Mesenchymal stem cell (in vitro differentiated cells and primary cell): ENCODE results near the gene MRPL55.

Experiments used
- DNase-seq: peaks from one replicate; pipeline ENCODE4 v3.0.0-alpha.2; 2013
- H2AFZ ChIP-seq: one replicate; pipeline ENCODE4 v1.6.1; 2013; ENCODE audit warnings: low read depth, mild to moderate bottlenecking, control low read depth, inconsistent platforms, low read length, moderate library complexity
- H2AK5ac ChIP-seq: 2 replicates; pipeline ENCODE4 v1.6.1; 2013; ENCODE audit warnings: low read length, moderate library complexity, mild to moderate bottlenecking, inconsistent platforms; ENCODE audit not compliant: severe bottlenecking
- H2BK120ac ChIP-seq: one replicate; pipeline ENCODE4 v1.6.1; 2013; ENCODE audit warnings: low read depth, mild to moderate bottlenecking, inconsistent platforms, low read length, moderate library complexity
- H2BK12ac ChIP-seq, 2 experiments: one replicate each; pipeline ENCODE4 v1.6.1; 2013; ENCODE audit warnings: inconsistent platforms in 2 of 2, low read length in 2 of 2, mild to moderate bottlenecking in 2 of 2, moderate library complexity in 2 of 2, control low read depth in 1 of 2
- H2BK15ac ChIP-seq: one replicate; pipeline ENCODE4 v1.6.1; 2013; ENCODE audit warnings: mild to moderate bottlenecking, low read depth, inconsistent platforms; ENCODE audit not compliant: poor library complexity, severe bottlenecking
- H2BK5ac ChIP-seq: 2 replicates; pipeline ENCODE4 v1.6.1; 2013; ENCODE audit warnings: low read depth, mild to moderate bottlenecking, low read length, control low read depth, inconsistent platforms; ENCODE audit not compliant: poor library complexity, severe bottlenecking
- H3K14ac ChIP-seq, 2 experiments: one replicate each; pipeline ENCODE4 v1.6.1; 2013; ENCODE audit warnings: inconsistent platforms in 2 of 2, low read length in 2 of 2, control low read depth in 1 of 2, mild to moderate bottlenecking in 1 of 2, moderate library complexity in 1 of 2
- H3K18ac ChIP-seq, 2 experiments: one replicate each; pipeline ENCODE4 v1.6.1; 2013; ENCODE audit warnings: inconsistent platforms in 2 of 2, low read length in 2 of 2, control low read depth in 1 of 2, low read depth in 1 of 2, mild to moderate bottlenecking in 1 of 2
- H3K23ac ChIP-seq, 2 experiments: one replicate each; pipeline ENCODE4 v1.6.1; 2013; ENCODE audit warnings: inconsistent platforms in 2 of 2, low read length in 2 of 2, mild to moderate bottlenecking in 2 of 2, moderate library complexity in 2 of 2, control low read depth in 1 of 2
- H3K27ac ChIP-seq: 2 replicates; pipeline ENCODE4 v1.5.1; 2013; ENCODE audit warnings: mild to moderate bottlenecking, moderate library complexity, low read length, control low read depth, inconsistent platforms; ENCODE audit not compliant: poor library complexity, severe bottlenecking
- H3K27me3 ChIP-seq, 2 experiments: 2 replicates each; pipeline versions ENCODE4 v1.6.1 to v1.7.0; 2013; ENCODE audit warnings: low read length in 2 of 2, mild to moderate bottlenecking in 2 of 2, moderate library complexity in 2 of 2, control low read depth in 1 of 2, inconsistent platforms in 1 of 2; ENCODE audit not compliant: control insufficient read depth in 1 of 2, insufficient read depth in 1 of 2
- H3K36me3 ChIP-seq, 2 experiments: 2 replicates each; pipeline versions ENCODE4 v1.6.1 to v1.7.0; 2013; ENCODE audit warnings: low read length in 2 of 2, control low read depth in 1 of 2, inconsistent platforms in 1 of 2, low read depth in 1 of 2, mild to moderate bottlenecking in 1 of 2; ENCODE audit not compliant: insufficient read depth in 2 of 2, control insufficient read depth in 1 of 2
- H3K4ac ChIP-seq, 2 experiments: one replicate each; pipeline ENCODE4 v1.6.1; 2013; ENCODE audit warnings: inconsistent platforms in 2 of 2, low read length in 2 of 2, mild to moderate bottlenecking in 2 of 2, moderate library complexity in 2 of 2, control low read depth in 1 of 2, low read depth in 1 of 2
- H3K4me1 ChIP-seq: 2 replicates; pipeline ENCODE4 v1.6.1; 2013; ENCODE audit warnings: low read depth, low read length, control low read depth; ENCODE audit not compliant: control insufficient read depth, insufficient read depth
- H3K4me2 ChIP-seq: 2 replicates; pipeline ENCODE4 v1.6.1; 2013; ENCODE audit warnings: low read length, mild to moderate bottlenecking, inconsistent platforms; ENCODE audit not compliant: poor library complexity, severe bottlenecking
- H3K4me3 ChIP-seq, 2 experiments: 2 replicates each; pipeline versions ENCODE4 v1.5.1 to v1.7.0; 2013; ENCODE audit warnings: low read length in 2 of 2, mild to moderate bottlenecking in 2 of 2, control low read depth in 1 of 2, low read depth in 1 of 2; ENCODE audit not compliant: insufficient read depth in 1 of 2
- H3K79me1 ChIP-seq: replicated peaks from 2 replicates; pipeline ENCODE4 v1.6.1; 2013; ENCODE audit warnings: mild to moderate bottlenecking, control low read depth, low read length, inconsistent platforms; ENCODE audit not compliant: poor library complexity, severe bottlenecking
- H3K9ac ChIP-seq: 2 replicates; pipeline ENCODE4 v1.7.0; 2013; ENCODE audit warnings: mild to moderate bottlenecking, low read length, moderate library complexity
- H3K9me3 ChIP-seq: 2 replicates; pipeline ENCODE4 v1.7.0; 2013; ENCODE audit warnings: mild to moderate bottlenecking, low read length; ENCODE audit not compliant: control insufficient read depth
- H4K8ac ChIP-seq: one replicate; pipeline ENCODE4 v1.6.1; 2013; ENCODE audit warnings: inconsistent platforms, mild to moderate bottlenecking, low read length, moderate library complexity
- H4K91ac ChIP-seq: one replicate; pipeline ENCODE4 v1.6.1; 2013; ENCODE audit warnings: mild to moderate bottlenecking, low read length, inconsistent platforms
- WGBS: methylation state at CpG from one replicate; pipeline ENCODE4 v1.1.7; 2013; ENCODE audit warnings: mixed read lengths; 5-methylcytosine and 5-hydroxymethylcytosine counted together

Gene MRPL55

GRCh38 chr1:228096416-228097332 is 12.4 kb downstream of the MRPL55 start:
- peaks cover 2% of the 10 kb centered on the region for H3K79me1 ChIP-seq
- H2BK15ac ChIP-seq = no peak overlapping the region
- no peak for DNase-seq
- H3K14ac ChIP-seq = no peak overlapping the region
- no peak overlapping the region for H2BK120ac ChIP-seq
- H4K8ac ChIP-seq = no peak overlapping the region
- H2BK12ac ChIP-seq = no peak overlapping the region
- H3K4me1 ChIP-seq = peaks cover 19% of the 10 kb centered on the region
- H3K23ac ChIP-seq = no peak overlapping the region
- H2BK5ac ChIP-seq = no peak overlapping the region
- peaks cover 8% of the 10 kb centered on the region for H3K9me3 ChIP-seq
- no peak overlapping the region for H3K4ac ChIP-seq
- H3K4me2 ChIP-seq = no peak overlapping the region
- H3K9ac ChIP-seq = no peak overlapping the region
- no peak overlapping the region for H3K27ac ChIP-seq
- WGBS = 99% methylated on average over 10 of the region's 13 CpGs
- no peak overlapping the region for H2AFZ ChIP-seq
- no peak overlapping the region for H3K18ac ChIP-seq
- H2AK5ac ChIP-seq = no peak overlapping the region
- peaks cover 82 to 88% of the 10 kb centered on the region in 2 experiments for H3K36me3 ChIP-seq
- H3K27me3 ChIP-seq = no peaks in the 10 kb centered on the region
- no peak overlapping the region for H4K91ac ChIP-seq
- no peak overlapping the region for H3K4me3 ChIP-seq

GRCh38 chr1:228095938-228096337 is 13.2 kb downstream of the MRPL55 start:
- Histone ChIP-seq H3K4ac (no peak overlapping the region), H3K23ac (peak overlapping the region in 1 of 2 experiments; percentile 53), H3K79me1 (no peaks in the 10 kb centered on the region), H2AFZ (no peak overlapping the region), H4K91ac (no peak overlapping the region), H2BK15ac (no peak overlapping the region), H2BK12ac (no peak overlapping the region), H3K4me2 (no peak overlapping the region), H3K9ac (no peak overlapping the region), H4K8ac (no peak overlapping the region), H3K9me3 (peaks cover 8% of the 10 kb centered on the region), H3K27ac (no peak overlapping the region), H3K18ac (no peak overlapping the region), H3K14ac (no peak overlapping the region), H3K4me1 (peaks cover 17% of the 10 kb centered on the region), H3K27me3 (no peaks in the 10 kb centered on the region), H2BK5ac (no peak overlapping the region), H3K36me3 (peaks cover 79 to 89% of the 10 kb centered on the region in 2 experiments), H2BK120ac (no peak overlapping the region), H2AK5ac (no peak overlapping the region), H3K4me3 (no peak overlapping the region)
- 95% methylated on average over 8 of the region's 8 CpGs for WGBS
- no peak for DNase-seq

- H3K27me3 ChIP-seq = no peaks in the 10 kb centered on the region
- no peak overlapping the region for H2BK12ac ChIP-seq
- no peak overlapping the region for H3K4ac ChIP-seq
- H3K4me3 ChIP-seq = no peak overlapping the region
- no peak overlapping the region for H3K23ac ChIP-seq
- H4K8ac ChIP-seq = no peak overlapping the region
- no peak overlapping the region for H4K91ac ChIP-seq
- H3K9ac ChIP-seq = no peak overlapping the region
- H3K4me1 ChIP-seq = peaks cover 23% of the 10 kb centered on the region
- no peak overlapping the region for H2BK5ac ChIP-seq
- no peak overlapping the region for H3K27ac ChIP-seq
- H2BK120ac ChIP-seq = no peak overlapping the region
- H2AFZ ChIP-seq = no peak overlapping the region
- peaks cover 73 to 84% of the 10 kb centered on the region in 2 experiments for H3K36me3 ChIP-seq
- H3K18ac ChIP-seq = no peak overlapping the region
- DNase-seq = no peak
- 98% methylated on average over 2 of the region's 4 CpGs for WGBS
- no peak overlapping the region for H2AK5ac ChIP-seq
- no peak overlapping the region for H2BK15ac ChIP-seq
- H3K79me1 ChIP-seq = no peaks in the 10 kb centered on the region
- H3K9me3 ChIP-seq = peaks cover 8% of the 10 kb centered on the region
- no peak overlapping the region for H3K14ac ChIP-seq
- H3K4me2 ChIP-seq = no peak overlapping the region
Observed at GRCh38 chr1:228095161-228095560, 13.9 kb downstream of the MRPL55 start.

- Histone ChIP-seq H2BK120ac (no peak overlapping the region), H3K23ac (no peak overlapping the region), H4K91ac (no peak overlapping the region), H2AFZ (no peak overlapping the region), H3K4ac (no peak overlapping the region), H3K14ac (no peak overlapping the region), H2AK5ac (no peak overlapping the region), H3K36me3 (peaks cover 73 to 77% of the 10 kb centered on the region in 2 experiments), H3K9me3 (peaks cover 8% of the 10 kb centered on the region), H2BK5ac (no peak overlapping the region), H2BK15ac (no peak overlapping the region), H3K9ac (no peak overlapping the region), H4K8ac (no peak overlapping the region), H3K27me3 (no peaks in the 10 kb centered on the region), H3K18ac (no peak overlapping the region), H3K4me1 (peaks cover 29% of the 10 kb centered on the region), H3K4me3 (no peak overlapping the region), H2BK12ac (no peak overlapping the region), H3K4me2 (no peak overlapping the region), H3K27ac (no peak overlapping the region), H3K79me1 (no peaks in the 10 kb centered on the region)
- no peak for DNase-seq
- 89% methylated on average over 10 of the region's 13 CpGs for WGBS
Observed at GRCh38 chr1:228094432-228095016, 14.6 kb downstream of the MRPL55 start.
